PC-3 (cell line): ENCODE results near the gene KRT40. TPM values are rescaled to one million over a fixed set of nuclear protein-coding genes. Genes with fewer than 3 reads are reported as not detected.

Source experiments
- ATAC-seq: fragments of 200-7000 bp; cut with Tn5 transposase; 2 replicates; pipeline ENCODE4 v1.9.1; 2020; ENCODE audit warnings: mild to moderate bottlenecking, moderate library complexity
- BruUV-seq: library from RNA; stranded (reverse); fragments of 400-500 nt; replicated peaks from 2 replicates; lab custom pipeline; 2021; lab: Mats Ljungman, UMichigan
- CTCF ChIA-PET: fragments of 300-600 bp; sonication (Branson Sonifier 250); formaldehyde crosslinking; loops from one replicate; lab custom pipeline; 2022; ENCODE audit warnings: antibody characterized with exemption; lab: Charles Lee
- POLR2A ChIA-PET: fragments of 300-600 bp; sonication (Branson Sonifier 250); formaldehyde crosslinking; loops from one replicate; lab custom pipeline; 2022; ENCODE audit warnings: antibody characterized with exemption; ENCODE audit not compliant: unreplicated experiment; lab: Charles Lee
- DNase-seq: peaks from one replicate; pipeline ENCODE4 v3.0.0-alpha.2; 2015
- H2AFZ ChIP-seq: fragments of 300-600 bp; sonication (generic); 2 replicates; pipeline ENCODE4 v1.6.0; 2016; ENCODE audit warnings: antibody characterized with exemption, low read length
- H3F3A ChIP-seq: fragments of 300-600 bp; sonication (generic); one replicate; pipeline ENCODE4 v1.6.0; 2017; ENCODE audit warnings: antibody characterized with exemption, low read length, control low read depth, mild to moderate bottlenecking; ENCODE audit not compliant: unreplicated experiment
- H3K27ac ChIP-seq: fragments of 300-600 bp; sonication (generic); 2 replicates; pipeline ENCODE4 v1.5.1; 2016; ENCODE audit warnings: mild to moderate bottlenecking, low read length
- H3K27me3 ChIP-seq: fragments of 300-600 bp; sonication (generic); 2 replicates; pipeline ENCODE4 v1.6.1; 2016; ENCODE audit warnings: low read length, mixed read lengths
- H3K36me3 ChIP-seq: fragments of 300-600 bp; sonication (generic); 2 replicates; pipeline ENCODE4 v1.6.1; 2016; ENCODE audit warnings: low read depth, mixed run types, low read length, mixed read lengths
- H3K4me1 ChIP-seq: fragments of 300-600 bp; sonication (generic); 2 replicates; pipeline ENCODE4 v1.5.1; 2016; ENCODE audit warnings: low read length; ENCODE audit not compliant: insufficient read depth
- H3K4me2 ChIP-seq: fragments of 300-600 bp; sonication (generic); 2 replicates; pipeline ENCODE4 v1.6.0; 2016; ENCODE audit warnings: low read length
- H3K4me3 ChIP-seq: fragments of 300-600 bp; sonication (generic); 2 replicates; pipeline ENCODE4 v1.5.1; 2016; ENCODE audit warnings: mild to moderate bottlenecking, low read length, mixed read lengths
- H3K79me2 ChIP-seq: fragments of 300-600 bp; sonication (generic); 2 replicates; pipeline ENCODE4 v1.6.1; 2017; ENCODE audit warnings: low read length, mixed read lengths
- H3K9ac ChIP-seq: fragments of 300-600 bp; sonication (generic); 2 replicates; pipeline ENCODE4 v1.6.0; 2016; ENCODE audit warnings: mild to moderate bottlenecking, low read length
- H3K9me2 ChIP-seq: fragments of 300-600 bp; sonication (generic); replicated peaks from 2 replicates; pipeline ENCODE4 v1.6.1; 2016; ENCODE audit warnings: mixed run types, low read length, mixed read lengths
- H3K9me3 ChIP-seq: fragments of 300-600 bp; sonication (generic); 2 replicates; pipeline ENCODE4 v1.6.1; 2016; ENCODE audit warnings: low read length, mixed read lengths
- H4K20me1 ChIP-seq: fragments of 300-600 bp; sonication (generic); 2 replicates; pipeline ENCODE4 v1.6.1; 2016; ENCODE audit warnings: low read length, mixed read lengths
- CTCF ChIP-seq: fragments of 300-600 bp; sonication (generic); conservative IDR thresholded peaks from 2 replicates; pipeline ENCODE4 v1.5.1; 2017; ENCODE audit warnings: antibody characterized with exemption, low read depth, mild to moderate bottlenecking, low read length
- EZH2 ChIP-seq: fragments of 300-600 bp; sonication (generic); IDR thresholded peaks from one replicate; pipeline ENCODE4 v1.6.1; 2017; ENCODE audit warnings: antibody characterized with exemption, mild to moderate bottlenecking, low read length; ENCODE audit not compliant: unreplicated experiment
- EZH2phosphoT487 ChIP-seq: fragments of 300-600 bp; sonication (generic); IDR thresholded peaks from 2 replicates; pipeline ENCODE4 v1.6.1; 2018; ENCODE audit warnings: mild to moderate bottlenecking, antibody characterized with exemption, low read length, borderline replicate concordance
- intact Hi-C: fragments of 100-400 bp; cut with micrococcal nuclease; formaldehyde crosslinking; loops from 2 replicates; pipeline ENCODE4 v1.9.0; 2023
- total RNA-seq: library from RNA; depleted of rRNA; stranded (reverse); fragments of >200 nt; gene quantifications from 2 replicates; pipeline ENCODE4 v1.2.3, GENCODE V29; 2014

KRT40 gene
- total RNA-seq, 1 experiment from 2014 or later, result not detected

- Histone ChIP-seq H3K4me2 (no peak overlapping the region), H4K20me1 (no peaks in the 10 kb centered on the region), H3K9me2 (no peaks in the 10 kb centered on the region), H2AFZ (no peak overlapping the region), H3K4me3 (no peak overlapping the region), H3K4me1 (peaks cover 53% of the 10 kb centered on the region), H3K27me3 (no peaks in the 10 kb centered on the region), H3F3A (peaks cover 1% of the 10 kb centered on the region), H3K36me3 (no peaks in the 10 kb centered on the region), H3K9me3 (no peaks in the 10 kb centered on the region), H3K9ac (no peak overlapping the region), H3K79me2 (no peaks in the 10 kb centered on the region), H3K27ac (peak overlapping the region; percentile 92; the same call in 1 of the 2 replicates)
- intact Hi-C loops, result no loop called here
- ATAC-seq, result no peak
- DNase-seq, result no peak
- POLR2A ChIA-PET, result no interaction called here
- CTCF ChIA-PET, result no interaction called here
- BruUV-seq, result no TSS peak
- TF ChIP-seq EZH2phosphoT487, result no peak
- TF ChIP-seq CTCF, result no peak
- no peak for TF ChIP-seq EZH2
Observed at GRCh38 chr17:40952154-40952553, 32.0 kb downstream of the KRT40 start.

GRCh38 chr17:40951011-40951622, 33.0 kb downstream of the KRT40 start:
- no peak for TF ChIP-seq EZH2
- TF ChIP-seq EZH2phosphoT487, result no peak
- TF ChIP-seq CTCF, result no peak
- Histone ChIP-seq H3K9me2 (no peaks in the 10 kb centered on the region), H3K4me2 (no peak overlapping the region), H3K79me2 (no peaks in the 10 kb centered on the region), H2AFZ (no peak overlapping the region), H3F3A (no peaks in the 10 kb centered on the region), H3K27me3 (no peaks in the 10 kb centered on the region), H3K9ac (no peak overlapping the region), H3K9me3 (no peaks in the 10 kb centered on the region), H3K36me3 (no peaks in the 10 kb centered on the region), H3K27ac (no peak overlapping the region), H3K4me1 (peaks cover 45% of the 10 kb centered on the region), H3K4me3 (no peak overlapping the region), H4K20me1 (no peaks in the 10 kb centered on the region)
- no peak for ATAC-seq
- DNase-seq, result peak; percentile 23
- intact Hi-C loops, result no loop called here
- BruUV-seq, result no TSS peak
- ChIA-PET CTCF (no interaction called here), POLR2A (no interaction called here)

- POLR2A ChIA-PET, result no interaction called here
- intact Hi-C loops, result no loop called here
Observed at GRCh38 chr17:40950176-40950575, 34.0 kb downstream of the KRT40 start.

More at GRCh38 chr17:40950176-40950575, 34.0 kb downstream of the KRT40 start:
- no peak overlapping the region for H3K27ac ChIP-seq
- no peak overlapping the region for H3K4me3 ChIP-seq
- peaks cover 36% of the 10 kb centered on the region for H3K4me1 ChIP-seq
- no peak overlapping the region for H3K4me2 ChIP-seq
- H3K9me2 ChIP-seq, result no peaks in the 10 kb centered on the region
- no peak for TF ChIP-seq CTCF
- no peak for TF ChIP-seq EZH2phosphoT487
- no peak for TF ChIP-seq EZH2
- CTCF ChIA-PET, result no interaction called here
- H3K9me3 ChIP-seq, result no peaks in the 10 kb centered on the region
- no TSS peak for BruUV-seq
- no peaks in the 10 kb centered on the region for H4K20me1 ChIP-seq
- no peak overlapping the region for H2AFZ ChIP-seq
- ATAC-seq (no peak), DNase-seq (no peak)
- no peaks in the 10 kb centered on the region for H3K27me3 ChIP-seq
- no peaks in the 10 kb centered on the region for H3K36me3 ChIP-seq
- no peak overlapping the region for H3K9ac ChIP-seq
- H3K79me2 ChIP-seq, result no peaks in the 10 kb centered on the region
- H3F3A ChIP-seq, result no peaks in the 10 kb centered on the region
